ENCODE measurements around the gene ARF1. TPM values are rescaled to one million over a fixed set of nuclear protein-coding genes. Genes with fewer than 3 reads are reported as not detected.
A peak's percentile ranks its signal among the peaks of the same experiment; 100 is the strongest.

ARF1 gene
- total RNA-seq, result 231 and 248 TPM in 2 replicates

GRCh38 chr1:228082214-228082917 is at the start of gene ARF1:
Gene ARF1 (plus strand): TSS chr1:228082708. CDS start chr1:228097115, 14,407 bp downstream.
- peak; percentile 100 for DNase-seq (ENCODE audit: insufficient read length, low spot score, missing footprints)
- no peak for TF ChIP-seq CTCF (IDR thresholded peaks at IDR 0.05; ENCODE audit: extremely low read depth, low read depth, low read length)
- Histone ChIP-seq H3K4me1 (ENCODE audit: insufficient read depth, low read length) (peaks cover 39% of the 10 kb centered on the region), H3K36me3 (ENCODE audit: insufficient read depth, low read length) (peaks cover 6% of the 10 kb centered on the region), H3K79me2 (ENCODE audit: insufficient read depth, low read length) (peaks cover 80% of the 10 kb centered on the region), H4K20me1 (ENCODE audit: insufficient read depth, low read length) (peaks cover 77% of the 10 kb centered on the region), H3K9me3 (ENCODE audit: low read depth, low read length) (no peaks in the 10 kb centered on the region), H3K27ac (ENCODE audit: low read depth, low read length) (peak within 1 kb of the TSS; percentile 91), H3K27me3 (ENCODE audit: insufficient read depth, low read length) (no peaks in the 10 kb centered on the region), H3K4me2 (ENCODE audit: insufficient read depth, low read length) (peak within 1 kb of the TSS; percentile 100), H2AFZ (ENCODE audit: low read length) (peak within 1 kb of the TSS; percentile 75), H3K4me3 (ENCODE audit: insufficient read depth, low read length) (peak within 1 kb of the TSS; percentile 94)

- Histone ChIP-seq H3K27me3 (ENCODE audit: insufficient read depth, low read length) (peaks cover 18% of the 10 kb centered on the region), H4K20me1 (ENCODE audit: insufficient read depth, low read length) (no peaks in the 10 kb centered on the region), H3K4me3 (ENCODE audit: insufficient read depth, low read length) (no peak overlapping the region), H2AFZ (ENCODE audit: low read length) (no peak overlapping the region), H3K4me1 (ENCODE audit: insufficient read depth, low read length) (no peaks in the 10 kb centered on the region), H3K9me3 (ENCODE audit: low read depth, low read length) (no peaks in the 10 kb centered on the region), H3K4me2 (ENCODE audit: insufficient read depth, low read length) (no peak overlapping the region), H3K79me2 (ENCODE audit: insufficient read depth, low read length) (no peaks in the 10 kb centered on the region), H3K36me3 (ENCODE audit: insufficient read depth, low read length) (no peaks in the 10 kb centered on the region), H3K27ac (ENCODE audit: low read depth, low read length) (no peak overlapping the region)
- no peak for TF ChIP-seq CTCF (IDR thresholded peaks at IDR 0.05; ENCODE audit: extremely low read depth, low read depth, low read length)
- no peak for DNase-seq (ENCODE audit: insufficient read length, low spot score, missing footprints)
Measured at GRCh38 chr1:228033376-228033775, 49.1 kb upstream of the ARF1 start.

- Histone ChIP-seq H3K27ac (ENCODE audit: low read depth, low read length) (no peak overlapping the region), H3K4me3 (ENCODE audit: insufficient read depth, low read length) (no peak overlapping the region), H3K27me3 (ENCODE audit: insufficient read depth, low read length) (peaks cover 28% of the 10 kb centered on the region), H2AFZ (ENCODE audit: low read length) (no peak overlapping the region), H3K79me2 (ENCODE audit: insufficient read depth, low read length) (no peaks in the 10 kb centered on the region), H3K4me2 (ENCODE audit: insufficient read depth, low read length) (no peak overlapping the region), H4K20me1 (ENCODE audit: insufficient read depth, low read length) (no peaks in the 10 kb centered on the region), H3K4me1 (ENCODE audit: insufficient read depth, low read length) (no peaks in the 10 kb centered on the region), H3K9me3 (ENCODE audit: low read depth, low read length) (no peaks in the 10 kb centered on the region), H3K36me3 (ENCODE audit: insufficient read depth, low read length) (no peaks in the 10 kb centered on the region)
- DNase-seq (ENCODE audit: insufficient read length, low spot score, missing footprints), result peak; percentile 77
- TF ChIP-seq CTCF (IDR thresholded peaks at IDR 0.05; ENCODE audit: extremely low read depth, low read depth, low read length), result no peak
Measured at GRCh38 chr1:228034954-228035837, 47.3 kb upstream of the ARF1 start.

GRCh38 chr1:228035844-228036243 is 46.7 kb upstream of the ARF1 start:
- Histone ChIP-seq H3K27ac (ENCODE audit: low read depth, low read length) (no peak overlapping the region), H3K9me3 (ENCODE audit: low read depth, low read length) (no peaks in the 10 kb centered on the region), H3K27me3 (ENCODE audit: insufficient read depth, low read length) (peaks cover 28% of the 10 kb centered on the region), H3K4me1 (ENCODE audit: insufficient read depth, low read length) (no peaks in the 10 kb centered on the region), H3K79me2 (ENCODE audit: insufficient read depth, low read length) (no peaks in the 10 kb centered on the region), H3K36me3 (ENCODE audit: insufficient read depth, low read length) (no peaks in the 10 kb centered on the region), H2AFZ (ENCODE audit: low read length) (no peak overlapping the region), H3K4me2 (ENCODE audit: insufficient read depth, low read length) (no peak overlapping the region), H4K20me1 (ENCODE audit: insufficient read depth, low read length) (no peaks in the 10 kb centered on the region), H3K4me3 (ENCODE audit: insufficient read depth, low read length) (no peak overlapping the region)
- TF ChIP-seq CTCF (IDR thresholded peaks at IDR 0.05; ENCODE audit: extremely low read depth, low read depth, low read length), result no peak
- no peak for DNase-seq (ENCODE audit: insufficient read length, low spot score, missing footprints)
